Measurements from ENCODE around the gene ZDHHC17.
"Not testable (repeated sequence)": the region's sequence is repeated elsewhere in the genome, so short reads cannot be mapped to it uniquely, and the experiment has no call there.

The ZDHHC17 gene, protein sequence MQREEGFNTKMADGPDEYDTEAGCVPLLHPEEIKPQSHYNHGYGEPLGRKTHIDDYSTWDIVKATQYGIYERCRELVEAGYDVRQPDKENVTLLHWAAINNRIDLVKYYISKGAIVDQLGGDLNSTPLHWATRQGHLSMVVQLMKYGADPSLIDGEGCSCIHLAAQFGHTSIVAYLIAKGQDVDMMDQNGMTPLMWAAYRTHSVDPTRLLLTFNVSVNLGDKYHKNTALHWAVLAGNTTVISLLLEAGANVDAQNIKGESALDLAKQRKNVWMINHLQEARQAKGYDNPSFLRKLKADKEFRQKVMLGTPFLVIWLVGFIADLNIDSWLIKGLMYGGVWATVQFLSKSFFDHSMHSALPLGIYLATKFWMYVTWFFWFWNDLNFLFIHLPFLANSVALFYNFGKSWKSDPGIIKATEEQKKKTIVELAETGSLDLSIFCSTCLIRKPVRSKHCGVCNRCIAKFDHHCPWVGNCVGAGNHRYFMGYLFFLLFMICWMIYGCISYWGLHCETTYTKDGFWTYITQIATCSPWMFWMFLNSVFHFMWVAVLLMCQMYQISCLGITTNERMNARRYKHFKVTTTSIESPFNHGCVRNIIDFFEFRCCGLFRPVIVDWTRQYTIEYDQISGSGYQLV

DNA sequence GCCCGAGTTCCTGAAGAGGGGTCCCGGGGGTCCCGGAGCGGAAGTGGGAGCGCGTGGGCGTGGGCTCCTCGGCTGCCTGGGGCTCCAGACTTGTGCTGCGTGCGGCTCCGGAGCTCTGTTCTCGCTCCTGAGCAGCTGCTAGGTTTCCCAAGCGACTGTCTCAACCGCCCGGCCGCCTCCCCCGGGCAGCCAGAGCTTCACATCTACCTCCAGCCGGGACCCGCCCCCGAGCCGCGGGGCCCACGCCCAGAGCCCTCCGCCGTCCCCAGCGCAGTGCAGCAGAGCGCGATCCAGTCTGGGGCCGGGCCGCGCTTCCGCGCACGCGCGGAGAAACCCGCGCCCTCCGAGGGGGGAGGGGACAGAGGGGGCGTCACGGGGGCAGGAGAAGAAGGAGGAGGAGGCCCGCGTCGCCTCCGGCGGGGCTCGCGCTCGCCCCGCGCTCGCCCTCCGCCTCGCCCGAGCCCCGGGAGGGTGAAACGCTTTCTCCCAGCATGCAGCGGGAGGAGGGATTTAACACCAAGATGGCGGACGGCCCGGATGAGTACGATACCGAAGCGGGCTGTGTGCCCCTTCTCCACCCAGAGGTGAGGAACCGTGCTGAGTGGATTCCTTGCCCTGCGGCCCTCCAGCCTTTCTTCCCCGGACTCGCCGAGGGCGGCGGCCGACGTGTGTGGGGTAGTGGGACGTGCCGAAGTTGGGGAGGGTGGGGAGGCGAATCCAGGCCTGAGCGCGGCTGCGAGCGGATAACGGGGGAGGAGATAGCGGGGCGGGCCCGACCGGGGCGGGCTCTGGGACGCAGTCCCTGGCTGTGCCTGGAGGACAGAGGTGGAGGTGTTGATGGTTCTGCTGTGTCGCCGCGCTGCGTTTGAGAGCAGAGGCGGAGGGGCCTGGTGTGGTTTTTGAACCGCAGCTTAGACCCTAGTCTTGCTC, at the start of gene ZDHHC17:
Gene ZDHHC17, plus strand, starts transcription at position 370 of the 930 bp plus-strand sequence. Its CDS starts 122 bp downstream, at position 492.
- peak; percentile 94 for DNase-seq (ENCODE audit: low spot score)

- no peak for DNase-seq (ENCODE audit: low spot score)
These were observed 49.5 kb upstream of the ZDHHC17 start for GRCh38 chr12:76714415-76714814.

GRCh38 chr12:76714861-76715260, 49.1 kb upstream of the ZDHHC17 start:
- no peak for DNase-seq (ENCODE audit: low spot score)

GRCh38 chr12:76715332-76715731, 48.6 kb upstream of the ZDHHC17 start:
- DNase-seq (ENCODE audit: low spot score), result no peak

- DNase-seq (ENCODE audit: low spot score), result no peak
These were observed 46.6 kb upstream of the ZDHHC17 start for GRCh38 chr12:76717314-76717713.

- DNase-seq (ENCODE audit: low spot score), result no peak
These were observed 44.5 kb upstream of the ZDHHC17 start for GRCh38 chr12:76719171-76720041.

DNA sequence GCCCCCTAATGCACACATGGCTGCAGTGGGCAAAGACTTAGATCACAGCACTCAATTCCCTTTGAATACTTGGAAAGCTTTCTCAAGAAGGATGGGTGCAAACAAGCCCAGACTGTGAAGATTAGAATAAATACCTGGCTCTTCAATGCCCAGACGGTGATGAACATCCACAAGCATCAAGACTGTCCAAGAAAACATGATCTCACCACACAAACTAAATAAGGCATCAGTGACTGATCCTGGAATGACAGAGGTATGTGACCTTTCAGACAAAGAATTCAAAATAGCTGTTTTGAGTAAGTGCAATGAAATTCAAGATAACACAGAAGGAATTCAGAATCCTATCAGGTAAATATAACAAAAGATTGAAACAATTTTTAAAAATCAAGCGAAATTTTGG, 43.8 kb upstream of the ZDHHC17 start:
- peak; percentile 7 for DNase-seq (ENCODE audit: low spot score)

GRCh38 chr12:76726626-76727025, 37.3 kb upstream of the ZDHHC17 start:
- no peak for DNase-seq (ENCODE audit: low spot score)

DNA sequence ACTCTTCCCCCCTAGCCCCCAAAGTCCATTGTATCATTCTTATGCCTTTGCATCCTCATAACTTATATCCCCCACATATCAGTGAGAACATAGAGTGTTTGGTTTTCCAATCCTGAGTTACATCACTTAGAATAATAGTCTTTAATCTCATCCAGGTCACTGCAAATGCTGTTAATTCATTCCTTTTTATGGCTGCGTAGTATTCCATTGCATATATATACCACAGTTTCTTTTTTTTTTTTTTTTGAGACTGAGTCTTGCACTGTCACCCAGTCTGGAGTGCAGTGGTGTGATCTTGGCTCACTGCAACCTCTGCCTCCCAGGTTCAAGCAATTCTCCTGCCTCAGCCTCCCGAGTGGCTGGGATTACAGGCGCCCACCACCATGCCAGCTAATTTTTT, 31.7 kb upstream of the ZDHHC17 start:
- DNase-seq (ENCODE audit: low spot score), result not testable (repeated sequence)

GRCh38 chr12:76737689-76738088, 26.2 kb upstream of the ZDHHC17 start:
- not testable (repeated sequence) for DNase-seq (ENCODE audit: low spot score)

DNA sequence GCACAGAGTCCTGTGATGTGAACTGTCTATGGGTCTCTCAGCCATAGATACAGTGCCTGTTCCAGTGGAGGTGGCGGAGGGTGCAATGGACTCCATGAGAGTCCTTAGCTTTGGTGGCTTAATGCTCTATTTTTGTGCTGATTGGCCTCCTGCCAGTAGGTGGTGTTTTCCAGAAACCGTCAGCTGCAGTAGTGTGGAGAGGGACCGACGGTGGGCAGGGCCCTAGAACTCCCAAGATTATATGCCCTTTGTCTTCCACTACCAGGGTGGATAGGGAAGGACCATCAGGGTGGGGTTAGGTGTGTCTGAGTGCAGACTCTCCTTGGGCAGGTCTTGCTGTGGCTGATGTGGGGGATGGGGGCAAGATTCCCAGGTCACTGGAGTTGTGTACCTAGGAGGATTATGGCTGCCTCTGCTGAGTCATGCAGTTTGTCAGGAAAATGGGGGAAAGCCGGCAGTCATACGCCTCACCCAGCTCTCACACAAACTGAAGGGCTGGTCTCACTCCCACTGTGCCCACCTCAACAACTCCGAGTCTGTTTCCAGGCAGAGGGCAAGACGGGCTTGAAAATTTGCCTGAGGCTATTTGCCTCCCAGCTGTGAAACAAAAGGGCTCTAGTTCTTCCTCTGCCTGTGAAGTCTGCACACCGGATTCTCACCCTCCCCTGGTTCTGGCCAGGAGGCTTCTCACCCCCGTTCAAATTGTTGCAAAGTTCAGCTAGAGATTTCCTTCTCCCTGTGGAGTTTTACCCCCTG, 24.9 kb upstream of the ZDHHC17 start:
- DNase-seq (ENCODE audit: low spot score), result no peak

DNA sequence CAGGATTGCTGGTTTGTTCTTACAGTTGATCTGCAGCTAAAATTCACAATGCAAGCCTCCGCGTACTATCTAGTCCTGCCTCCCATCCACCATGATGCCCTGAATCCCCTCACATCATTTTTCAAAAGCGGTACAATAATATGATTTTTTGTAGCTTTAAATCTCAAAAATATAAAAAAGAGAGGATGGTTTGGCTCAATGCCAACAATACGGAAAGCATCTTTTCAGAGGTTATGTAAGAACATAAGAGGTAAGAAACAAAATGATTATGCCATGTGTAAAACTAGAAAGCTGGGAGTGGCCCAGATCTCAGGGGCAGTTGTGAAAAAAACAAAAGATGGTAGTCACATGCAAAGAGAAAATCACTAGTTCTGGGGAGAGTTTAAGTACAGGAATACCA, 24.0 kb upstream of the ZDHHC17 start:
- DNase-seq (ENCODE audit: low spot score), result no peak

DNA sequence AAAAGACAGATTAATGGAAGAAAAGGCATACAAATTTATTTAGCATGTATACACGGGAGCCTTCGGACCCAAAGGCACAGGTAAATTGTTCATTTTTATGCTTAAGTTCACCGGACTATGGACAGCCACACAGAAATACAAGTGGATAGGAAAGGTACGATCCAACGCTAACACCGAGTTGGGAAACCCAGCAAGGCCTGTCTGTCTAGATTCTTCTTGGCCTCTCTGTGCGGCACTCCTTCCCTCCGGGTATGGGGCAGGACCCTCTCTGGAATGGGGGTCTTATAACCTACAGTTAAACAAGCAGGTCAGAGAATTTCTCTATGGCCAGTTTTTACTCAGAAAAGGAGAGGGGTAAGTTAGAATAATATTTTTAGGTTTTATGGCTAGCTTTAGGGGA, 23.4 kb upstream of the ZDHHC17 start:
- no peak for DNase-seq (ENCODE audit: low spot score)

DNA sequence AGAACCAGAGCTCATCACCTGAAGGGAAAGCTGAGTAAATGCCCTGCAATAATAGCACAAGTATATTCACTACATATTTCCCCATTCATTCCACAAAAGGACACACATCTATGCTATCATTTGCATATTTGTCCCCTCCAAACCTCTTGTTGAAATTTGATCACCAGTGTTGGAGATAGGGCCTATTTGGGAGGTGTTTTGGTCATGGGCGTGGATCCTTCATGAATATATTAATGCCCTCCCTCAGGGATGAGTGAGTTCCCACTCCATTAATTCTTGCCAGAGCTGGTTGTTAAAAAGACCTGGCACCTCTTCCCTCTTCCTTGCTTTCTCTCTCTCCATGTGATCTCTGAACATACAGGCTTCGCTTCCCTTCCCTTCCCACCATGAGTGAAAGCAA, 18.6 kb upstream of the ZDHHC17 start:
- no peak for DNase-seq (ENCODE audit: low spot score)

GRCh38 chr12:76746516-76746915, 17.4 kb upstream of the ZDHHC17 start:
- DNase-seq (ENCODE audit: low spot score), result no peak

DNA sequence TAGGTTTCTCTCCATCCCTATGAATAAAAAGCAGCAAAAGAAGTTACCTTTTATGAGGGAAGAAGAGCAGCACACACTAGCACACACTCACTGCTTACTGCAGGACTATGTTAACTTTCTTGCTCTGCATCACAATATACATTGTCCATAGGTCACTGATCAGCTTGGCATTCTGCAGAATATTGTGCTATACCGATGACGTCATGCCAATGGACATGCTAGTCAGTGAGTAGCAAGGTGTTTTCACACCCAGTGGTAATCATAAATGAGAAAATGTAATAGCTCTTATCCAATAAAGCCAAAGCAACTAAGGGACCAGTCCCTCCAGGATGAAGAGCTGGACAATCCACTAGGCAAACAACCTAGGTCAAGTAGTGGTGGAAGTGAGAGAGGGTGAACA, 16.7 kb upstream of the ZDHHC17 start:
- DNase-seq (ENCODE audit: low spot score), result no peak

DNA sequence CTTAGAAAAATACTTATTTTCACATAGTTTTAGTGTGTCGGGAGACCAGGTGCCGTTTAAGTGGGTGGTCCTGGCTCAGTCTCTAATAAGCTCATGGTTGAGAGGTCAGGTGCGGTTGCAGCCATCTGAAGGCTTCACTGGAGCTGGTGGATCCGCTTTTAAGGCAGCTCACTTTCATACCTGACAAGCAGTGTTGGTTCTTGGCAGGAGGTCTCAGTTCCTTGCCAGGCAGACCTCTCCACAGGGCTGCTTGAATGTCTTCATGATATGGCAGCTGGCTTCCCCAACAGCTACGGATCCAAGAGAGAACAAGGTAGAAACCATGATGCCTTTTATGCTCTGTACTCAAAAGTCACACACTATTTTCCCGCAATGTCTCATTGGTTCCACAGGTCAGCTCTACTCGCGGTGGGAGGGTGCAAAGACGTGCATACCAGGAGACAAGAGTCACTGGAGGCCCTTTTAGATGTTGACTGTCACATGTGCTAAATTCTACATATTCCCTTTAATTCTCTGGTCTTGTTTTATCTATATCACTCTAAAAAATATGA, 8.0 kb upstream of the ZDHHC17 start:
- no peak for DNase-seq (ENCODE audit: low spot score)

DNA sequence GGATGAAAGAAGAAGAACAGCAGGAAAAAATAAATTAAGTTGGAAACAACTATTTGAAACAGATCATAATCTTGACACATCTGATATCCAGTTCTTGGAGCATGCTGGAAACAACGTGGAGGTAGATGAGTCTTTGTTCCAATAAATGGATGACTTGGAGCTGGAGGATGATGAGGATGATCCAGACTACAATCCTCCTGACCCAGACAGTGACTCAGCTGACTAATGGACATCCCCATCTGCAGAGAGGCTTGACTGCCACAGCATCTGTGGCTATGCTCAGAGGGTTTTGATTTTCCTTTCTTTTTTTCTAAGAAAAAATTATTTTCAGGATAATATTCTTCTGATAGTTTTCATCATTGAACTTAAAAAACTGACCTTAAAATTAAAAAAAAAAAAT, 6.2 kb upstream of the ZDHHC17 start:
- DNase-seq (ENCODE audit: low spot score), result no peak

GRCh38 chr12:76762601-76762980, 1.3 kb upstream of the ZDHHC17 start:
- no peak for DNase-seq (ENCODE audit: low spot score)

DNA sequence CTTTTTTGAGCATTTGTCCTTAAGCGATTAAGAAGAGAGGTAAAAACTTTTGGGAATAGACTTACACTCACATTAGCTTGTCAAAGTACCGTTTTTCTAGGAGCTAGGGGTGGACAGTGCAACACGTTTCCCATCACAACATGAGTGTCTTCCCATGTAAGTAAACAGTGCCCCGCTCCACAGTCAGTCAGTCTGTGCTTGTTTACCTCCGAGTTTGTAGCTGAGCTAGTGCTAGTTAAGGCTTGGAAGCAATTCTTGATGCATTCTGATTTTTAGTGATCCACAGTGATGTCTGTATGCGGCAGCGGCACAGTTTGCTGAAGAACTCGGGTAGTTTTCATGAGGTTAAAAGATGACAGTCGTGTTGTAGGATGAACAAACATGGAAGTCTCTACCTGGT, 941 bp downstream of the ZDHHC17 start:
- DNase-seq (ENCODE audit: low spot score), result peak; percentile 12

DNA sequence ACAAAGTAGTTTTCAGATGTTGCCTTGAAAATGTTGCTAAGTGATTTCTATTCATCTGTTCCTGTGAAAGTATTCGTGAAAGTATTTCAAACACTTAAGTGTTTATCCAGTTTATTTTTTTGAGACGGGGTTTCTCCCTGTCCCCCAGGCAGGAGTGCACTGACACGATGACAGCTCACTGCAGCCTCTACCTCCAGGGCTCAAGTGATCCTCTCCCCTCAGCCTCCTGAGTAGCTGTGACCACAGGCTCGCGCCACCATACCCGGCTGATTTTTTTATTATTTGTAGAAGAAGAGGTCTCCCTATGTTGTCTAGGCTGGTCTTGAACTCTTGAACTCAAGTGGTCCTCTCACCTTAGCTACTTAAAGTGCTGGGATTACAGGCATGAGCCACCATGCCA, 1.7 kb downstream of the ZDHHC17 start:
- no peak for DNase-seq (ENCODE audit: low spot score)

Data from LoVo (cell line).